ENCODE measurements around the gene SLC10A2.
"Not testable (repeated sequence)": the region's sequence is repeated elsewhere in the genome, so short reads cannot be mapped to it uniquely, and the experiment has no call there.

Gene SLC10A2, protein sequence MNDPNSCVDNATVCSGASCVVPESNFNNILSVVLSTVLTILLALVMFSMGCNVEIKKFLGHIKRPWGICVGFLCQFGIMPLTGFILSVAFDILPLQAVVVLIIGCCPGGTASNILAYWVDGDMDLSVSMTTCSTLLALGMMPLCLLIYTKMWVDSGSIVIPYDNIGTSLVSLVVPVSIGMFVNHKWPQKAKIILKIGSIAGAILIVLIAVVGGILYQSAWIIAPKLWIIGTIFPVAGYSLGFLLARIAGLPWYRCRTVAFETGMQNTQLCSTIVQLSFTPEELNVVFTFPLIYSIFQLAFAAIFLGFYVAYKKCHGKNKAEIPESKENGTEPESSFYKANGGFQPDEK

DNA sequence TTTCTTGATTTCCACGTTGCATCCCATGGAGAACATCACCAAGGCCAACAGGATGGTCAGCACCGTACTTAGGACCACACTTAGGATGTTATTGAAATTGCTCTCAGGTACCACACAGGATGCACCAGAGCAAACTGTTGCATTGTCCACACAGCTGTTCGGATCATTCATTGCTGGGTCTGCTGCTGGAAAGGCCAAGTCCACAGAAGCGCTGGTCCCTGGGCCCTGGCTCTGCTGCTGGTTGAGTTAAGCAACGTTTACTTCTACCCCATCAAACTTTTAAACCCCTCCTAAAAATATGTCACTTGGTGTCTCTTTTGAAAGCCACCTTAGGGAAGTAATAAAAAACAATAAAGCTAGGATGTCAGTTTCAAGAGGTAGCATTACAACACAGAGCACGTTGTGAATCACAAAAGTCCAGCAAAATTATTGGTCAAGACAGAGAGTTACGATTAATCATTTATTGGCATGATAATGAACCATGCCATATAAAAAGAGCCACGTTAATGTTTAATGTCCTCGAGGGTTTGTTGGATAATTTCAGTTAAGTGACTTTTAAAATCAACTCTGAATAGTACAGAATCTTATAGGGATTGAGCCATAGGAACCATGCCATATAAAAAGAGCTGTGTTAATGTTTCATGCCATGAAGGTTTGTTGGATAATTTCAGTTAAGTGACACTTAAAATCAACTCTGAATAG is at the start of gene SLC10A2:
Gene SLC10A2 (minus strand): TSS at position 339 of the 702 bp plus-strand sequence. CDS start 168 bp downstream, at position 171.
- no peak for DNase-seq

DNA sequence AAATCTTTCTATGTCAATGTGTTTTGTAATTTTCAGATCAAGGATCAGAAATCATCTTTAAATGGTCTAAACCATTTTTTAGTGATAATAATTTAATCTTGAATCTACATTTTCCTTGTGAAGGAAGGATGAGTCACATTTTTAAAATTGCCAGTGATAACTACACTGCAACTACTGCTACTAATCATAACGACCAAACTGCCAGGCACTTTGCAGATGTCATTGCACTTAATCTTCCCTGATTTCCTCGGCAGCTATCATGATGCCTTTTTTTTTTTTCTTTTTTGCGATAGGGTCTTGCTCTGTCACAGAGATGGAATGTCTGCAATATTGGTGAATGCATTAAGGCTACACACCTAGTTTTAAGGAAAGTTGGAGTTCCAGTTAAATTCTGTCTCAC is 41.4 kb upstream of the SLC10A2 start:
- no peak for DNase-seq

DNA sequence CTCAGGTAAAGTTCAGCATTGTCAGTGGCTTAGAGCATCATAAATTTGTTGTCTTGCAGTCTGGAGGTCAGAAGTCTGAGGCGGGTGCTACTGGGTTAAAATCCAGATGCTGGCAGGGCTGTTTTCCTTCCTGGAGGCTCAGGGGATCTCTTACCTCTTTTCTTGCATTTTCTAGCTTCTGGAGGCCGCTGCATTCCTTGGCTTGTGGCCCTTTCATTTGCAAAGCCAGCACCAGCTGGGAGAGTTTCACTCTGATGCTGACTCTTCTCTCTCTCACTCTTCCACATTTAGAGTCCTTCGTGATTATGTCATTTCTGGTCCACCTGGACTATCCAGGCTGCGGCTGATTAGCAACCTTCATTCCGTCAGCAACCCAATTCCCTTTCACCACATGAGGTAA is 38.1 kb upstream of the SLC10A2 start:
- DNase-seq = no peak

DNA sequence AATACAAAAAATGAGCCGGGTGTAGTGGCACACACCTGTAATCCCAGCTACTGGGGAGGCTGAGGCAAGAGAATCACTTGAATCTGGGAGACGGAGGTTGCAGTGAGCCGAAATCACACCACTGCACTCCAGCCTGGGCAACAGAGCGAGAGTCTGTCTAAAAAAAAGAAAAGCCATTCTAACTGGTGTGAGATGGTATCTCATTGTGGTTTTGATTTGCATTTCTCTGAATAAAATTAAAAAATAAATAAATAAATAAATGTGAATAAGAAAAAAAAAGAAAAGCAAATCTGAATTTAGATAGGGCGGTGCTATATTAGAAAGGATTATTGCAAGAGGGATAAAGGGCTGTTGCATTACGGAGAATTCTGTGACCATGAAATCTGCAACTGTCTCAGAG is 37.2 kb upstream of the SLC10A2 start:
- DNase-seq = not testable (repeated sequence)

DNA sequence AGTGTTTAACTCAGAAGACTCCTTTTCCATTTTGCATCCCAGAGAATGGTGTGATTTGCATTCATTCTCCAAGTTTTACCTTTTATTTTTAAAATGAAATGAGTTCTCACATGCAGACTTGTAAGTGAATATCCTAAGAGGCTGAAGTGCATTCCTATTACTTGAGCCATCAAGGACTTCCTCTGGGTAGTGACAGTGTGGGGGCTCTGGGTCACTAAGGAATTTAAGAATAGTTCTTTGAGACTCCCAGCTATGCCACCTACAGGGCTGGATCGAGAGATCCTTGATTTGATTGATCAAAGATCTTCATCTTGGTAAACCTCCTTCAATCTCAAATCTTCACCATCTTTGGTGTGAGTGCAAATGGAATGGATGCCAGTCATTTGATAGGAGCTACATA is 36.3 kb upstream of the SLC10A2 start:
- no peak for DNase-seq

DNA sequence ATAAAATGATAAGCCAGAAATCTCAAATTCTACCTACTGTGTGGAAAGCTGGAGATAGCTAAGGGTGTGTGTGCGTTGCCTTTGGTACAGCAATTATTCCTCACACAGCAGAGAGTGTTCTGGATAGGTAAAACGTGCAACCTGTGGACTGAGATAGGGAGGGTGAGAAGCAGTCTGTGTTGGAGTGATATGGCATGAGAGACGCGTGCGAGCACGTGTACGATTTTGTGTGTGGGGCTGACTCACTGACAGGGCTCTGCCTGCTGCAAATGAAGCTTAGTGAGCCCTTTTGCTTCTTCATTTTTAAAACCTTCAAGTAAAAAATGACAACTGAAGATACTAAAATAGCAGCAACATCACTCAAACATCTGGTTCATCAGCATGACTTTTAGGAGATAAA is 35.7 kb upstream of the SLC10A2 start:
- DNase-seq = no peak

DNA sequence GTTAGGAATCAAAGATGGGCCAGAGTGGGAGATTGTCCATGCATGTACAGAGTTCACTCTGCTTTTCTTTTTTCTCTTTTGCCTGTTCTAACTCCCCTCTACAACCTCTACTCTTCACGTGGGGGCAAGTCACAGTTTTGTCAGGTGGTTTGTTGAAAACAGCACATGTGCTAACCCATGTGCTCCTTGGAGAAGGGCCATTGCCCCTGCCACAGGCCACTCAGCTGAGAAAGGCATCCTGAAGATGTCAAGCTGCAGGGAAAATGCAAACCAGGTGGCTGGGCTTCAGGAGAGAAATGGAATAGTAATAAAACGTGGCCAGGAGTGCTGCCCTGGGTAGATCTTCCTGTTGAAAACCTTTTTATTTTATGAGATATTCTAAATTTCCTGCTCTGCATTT is 35.3 kb upstream of the SLC10A2 start:
- no peak for DNase-seq

DNA sequence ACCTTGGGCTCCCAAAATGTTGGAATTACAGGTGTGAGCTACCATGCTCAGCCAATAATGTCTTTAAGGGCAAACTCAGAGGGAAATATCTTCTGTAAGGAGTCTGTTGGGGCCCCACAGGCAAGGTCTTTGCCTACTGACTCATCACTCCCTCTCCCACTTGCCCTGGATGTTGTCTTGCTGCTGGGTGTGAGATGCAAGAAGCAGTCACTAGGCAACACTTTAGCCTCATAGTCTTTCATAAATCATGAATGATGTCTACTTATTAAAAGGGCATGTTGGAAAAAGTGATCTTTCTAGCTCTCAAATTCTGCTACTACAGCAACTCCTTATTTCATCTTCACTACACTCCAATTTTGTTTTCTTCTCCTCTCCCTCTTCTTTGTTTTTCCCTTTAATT is 34.6 kb upstream of the SLC10A2 start:
- no peak for DNase-seq

DNA sequence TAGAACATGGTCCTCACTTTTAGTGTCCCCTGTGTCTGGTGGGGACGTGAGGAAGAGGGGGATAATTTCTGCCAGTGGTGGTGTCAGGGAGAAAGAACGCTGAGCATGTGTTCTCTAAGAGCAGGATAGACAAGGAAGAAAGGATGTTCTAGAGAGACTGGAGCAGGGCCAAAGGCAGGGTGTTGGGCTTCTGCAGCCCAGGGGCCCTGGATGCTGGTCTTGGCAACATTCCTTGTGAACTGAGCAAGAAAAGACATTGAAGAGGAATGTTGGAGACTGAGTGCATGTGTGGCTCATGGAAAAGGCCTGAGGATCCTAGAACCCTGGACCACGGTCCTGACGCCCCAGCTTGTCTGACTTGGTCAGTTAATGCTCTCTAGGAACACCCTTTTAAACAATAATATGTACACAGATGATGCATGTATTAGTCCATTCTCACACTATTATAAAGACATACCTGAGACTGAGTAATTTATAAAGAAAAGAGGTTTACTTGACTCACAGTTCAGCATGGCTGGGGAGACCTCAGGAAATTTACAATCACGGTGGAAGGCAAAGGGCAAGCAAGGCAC is 33.6 kb upstream of the SLC10A2 start:
- no peak for DNase-seq

DNA sequence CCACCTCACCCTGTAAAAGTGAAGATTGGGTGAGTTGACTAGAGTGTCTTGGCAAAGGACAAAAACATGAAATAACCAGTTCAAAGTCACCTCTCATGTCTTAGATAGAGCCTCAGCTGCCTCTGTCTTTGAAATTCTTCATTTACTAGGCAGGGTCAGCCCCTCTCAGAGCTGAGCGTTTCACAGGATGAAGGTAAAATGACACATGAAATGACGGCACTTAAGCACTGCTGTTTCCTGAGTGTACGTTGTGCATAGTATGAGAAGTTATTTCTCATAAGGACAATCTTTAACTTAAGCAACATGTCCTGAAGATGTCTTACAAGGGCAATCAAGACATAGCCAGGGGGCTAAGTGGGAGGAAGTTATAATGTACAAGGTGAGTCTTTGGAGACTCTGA is 32.3 kb upstream of the SLC10A2 start:
- no peak for DNase-seq

DNA sequence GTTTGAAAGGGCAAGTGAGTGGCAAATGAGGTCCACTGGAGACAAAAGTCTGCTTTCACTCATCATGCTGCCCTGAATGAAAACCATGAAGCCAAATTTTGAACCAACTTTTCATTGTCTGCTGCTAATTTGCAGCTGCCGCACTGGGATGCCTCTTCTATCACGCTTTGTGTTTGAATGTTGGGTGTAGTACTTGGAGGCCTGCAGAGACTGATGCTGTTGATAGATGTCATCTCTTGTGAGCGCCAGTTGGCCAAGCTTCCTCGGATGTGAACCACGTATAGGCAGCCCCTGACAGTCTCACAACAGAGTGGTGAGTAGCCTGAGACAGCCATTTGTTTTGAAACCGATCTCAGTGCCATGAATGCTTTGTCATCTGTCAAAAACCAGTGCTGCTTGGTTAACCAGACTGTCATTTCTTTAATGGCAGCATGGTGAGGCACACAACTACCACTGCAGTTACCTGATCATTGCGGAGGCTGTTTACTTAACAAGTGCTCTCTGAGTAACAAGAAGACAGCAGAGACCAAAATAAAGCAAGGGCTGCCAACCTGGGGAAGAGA is 31.2 kb upstream of the SLC10A2 start:
- no peak for DNase-seq

DNA sequence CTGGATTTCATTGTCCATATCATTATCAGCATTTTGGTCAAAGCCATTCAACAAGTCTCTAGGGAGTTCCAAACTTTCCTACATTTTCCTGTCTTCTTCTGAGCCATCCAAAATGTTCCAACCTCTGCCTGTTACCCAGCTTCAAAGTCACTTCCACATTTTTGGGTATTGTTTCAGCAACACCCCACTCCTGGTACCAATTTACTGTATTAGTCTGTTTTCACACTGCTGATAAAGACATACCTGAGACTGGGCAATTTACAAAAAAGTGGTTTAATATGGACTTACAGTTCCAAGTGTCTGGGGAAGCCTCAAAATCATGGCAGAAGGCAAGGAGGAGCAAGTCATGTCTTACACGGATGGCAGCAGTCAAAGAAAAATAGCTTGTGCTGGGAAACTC is 27.4 kb upstream of the SLC10A2 start:
- not testable (repeated sequence) for DNase-seq

DNA sequence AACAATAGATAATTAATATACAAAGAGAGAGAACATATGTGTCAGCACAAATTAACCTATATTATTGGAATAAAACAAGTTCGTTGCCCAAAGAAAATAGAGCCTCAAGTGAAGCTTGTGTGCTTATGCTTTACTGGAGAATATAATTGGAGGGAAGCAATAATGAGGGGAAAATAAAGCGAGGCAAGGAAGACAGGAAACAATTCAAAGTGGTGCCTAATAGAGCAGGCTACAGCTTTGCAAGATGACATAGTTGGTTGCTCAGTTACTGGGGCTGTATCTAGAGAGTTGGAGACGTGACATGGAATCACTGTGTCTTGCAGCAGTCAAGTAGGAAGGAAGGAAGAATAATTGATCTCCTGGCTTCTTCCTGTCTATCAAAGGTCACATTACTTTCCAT is 21.1 kb upstream of the SLC10A2 start:
- DNase-seq = no peak

DNA sequence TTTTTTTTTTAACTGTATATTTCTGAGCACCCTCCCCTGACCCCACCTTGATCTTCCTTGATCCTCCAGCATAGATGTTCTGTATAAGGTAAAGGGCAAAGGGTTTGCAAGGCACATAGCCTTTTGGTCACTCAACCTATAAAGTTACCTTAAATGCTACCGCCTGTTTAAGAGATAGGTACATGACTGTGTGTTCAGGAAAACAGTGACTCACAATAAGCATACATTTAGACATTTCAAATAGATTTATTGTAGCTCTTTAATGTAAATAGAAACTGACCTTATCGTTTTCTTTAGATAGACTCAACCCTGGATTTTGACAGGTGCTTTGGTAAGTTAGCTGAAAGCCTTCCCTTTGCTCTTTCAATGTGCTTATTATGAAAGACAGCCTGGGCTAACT is 15.2 kb upstream of the SLC10A2 start:
- no peak for DNase-seq

DNA sequence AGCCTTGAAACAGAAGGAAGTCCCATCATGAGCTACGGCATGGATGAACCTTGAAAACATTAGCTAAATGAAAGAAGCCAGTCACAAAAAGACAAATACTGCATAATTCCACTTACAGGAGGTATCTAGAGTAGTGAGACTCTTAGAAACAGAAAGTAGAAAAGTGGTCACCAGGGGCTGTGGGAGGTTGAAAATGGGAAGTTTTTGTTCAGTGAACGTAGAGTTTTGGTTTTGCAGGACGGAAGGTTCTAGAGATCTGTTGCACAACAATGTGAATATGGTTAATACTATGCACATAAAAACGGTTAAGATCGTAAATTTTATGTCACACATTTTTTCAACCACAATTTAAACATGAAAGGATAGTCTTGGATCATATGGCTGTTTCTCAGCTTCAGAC is 11.9 kb upstream of the SLC10A2 start:
- no peak for DNase-seq

DNA sequence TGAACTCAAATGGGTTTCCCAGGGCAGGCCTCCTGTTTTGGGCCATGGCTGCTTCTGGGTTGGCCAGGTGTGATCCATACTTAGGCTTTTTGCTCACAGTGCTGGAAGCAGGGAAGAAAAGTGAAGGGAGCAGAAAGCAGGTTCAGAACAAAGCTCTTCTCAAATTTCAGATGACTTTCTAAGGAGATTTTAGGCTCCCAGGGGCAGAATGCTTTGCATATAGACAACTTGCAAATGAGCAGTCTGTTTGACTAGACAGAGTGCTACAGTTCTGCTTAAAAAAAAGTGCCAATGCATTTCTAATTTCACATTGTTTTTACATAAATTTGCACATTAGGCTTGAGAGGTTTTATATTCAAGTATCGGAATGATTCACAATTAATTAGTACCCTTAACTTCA is 2.6 kb upstream of the SLC10A2 start:
- no peak for DNase-seq

DNA sequence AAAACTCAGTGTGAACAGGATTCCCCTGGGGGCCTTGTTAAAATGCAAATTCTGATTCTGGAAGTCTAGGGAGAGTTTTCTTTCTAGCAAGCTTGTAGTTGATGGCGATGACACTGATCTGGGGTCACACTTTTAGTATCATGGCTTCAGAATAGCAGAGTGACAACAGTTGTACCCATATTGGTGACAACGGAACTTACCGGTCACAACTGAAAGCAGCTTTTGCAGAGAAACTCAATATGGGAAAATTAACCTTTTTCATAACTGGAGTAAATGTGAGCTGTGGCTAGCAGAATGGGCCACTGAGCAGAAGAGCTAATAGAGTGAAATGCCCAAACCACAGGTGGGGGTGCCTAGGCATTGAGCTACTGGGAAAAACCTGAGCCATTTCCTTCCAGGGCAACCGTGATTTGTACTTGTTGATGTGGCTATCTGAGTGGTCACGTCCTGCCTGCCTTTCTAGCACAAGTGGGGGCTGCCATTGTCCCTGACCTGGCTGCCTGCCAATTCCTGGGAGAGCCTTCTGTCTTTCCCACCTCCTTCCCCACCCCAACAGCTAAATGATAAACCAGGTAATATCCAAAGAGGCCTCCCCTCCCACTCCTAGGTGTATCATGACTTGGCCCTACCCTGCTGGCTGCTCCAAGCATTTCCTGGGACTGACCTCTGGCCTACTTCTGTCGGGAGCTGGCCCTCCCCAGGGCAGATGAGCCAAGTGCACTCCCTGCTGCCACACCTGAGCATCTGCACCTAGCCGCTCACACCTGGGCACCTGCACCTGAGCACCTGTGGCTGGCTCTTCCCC is 1.7 kb upstream of the SLC10A2 start:
- DNase-seq = no peak

DNA sequence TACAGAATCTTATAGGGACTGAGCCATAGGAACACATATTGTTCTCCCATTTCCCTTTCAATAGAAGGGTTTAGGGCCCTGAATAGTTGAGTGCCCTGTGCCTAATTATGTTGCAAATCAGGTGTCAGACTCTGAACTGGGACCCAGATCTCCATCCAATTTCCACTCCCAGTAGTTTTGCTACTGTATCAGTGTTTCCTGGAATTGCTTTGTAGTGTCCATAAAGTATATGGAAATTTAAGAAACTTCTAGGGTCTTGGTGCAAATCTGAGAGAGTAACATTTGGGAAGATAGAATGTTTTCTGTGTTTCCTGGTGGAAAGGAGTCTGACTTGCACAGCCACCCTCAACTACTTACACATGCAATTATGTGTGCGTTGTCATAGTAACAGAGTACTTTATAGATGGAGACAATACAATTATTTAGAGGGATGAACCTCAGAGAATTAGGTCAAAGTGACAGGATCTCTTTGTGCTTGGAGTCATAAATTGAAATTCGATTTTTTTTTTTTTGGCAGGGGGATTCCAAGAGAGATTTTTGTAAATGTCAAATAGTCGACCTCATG is 646 bp upstream of the SLC10A2 start:
- DNase-seq = no peak

DNA sequence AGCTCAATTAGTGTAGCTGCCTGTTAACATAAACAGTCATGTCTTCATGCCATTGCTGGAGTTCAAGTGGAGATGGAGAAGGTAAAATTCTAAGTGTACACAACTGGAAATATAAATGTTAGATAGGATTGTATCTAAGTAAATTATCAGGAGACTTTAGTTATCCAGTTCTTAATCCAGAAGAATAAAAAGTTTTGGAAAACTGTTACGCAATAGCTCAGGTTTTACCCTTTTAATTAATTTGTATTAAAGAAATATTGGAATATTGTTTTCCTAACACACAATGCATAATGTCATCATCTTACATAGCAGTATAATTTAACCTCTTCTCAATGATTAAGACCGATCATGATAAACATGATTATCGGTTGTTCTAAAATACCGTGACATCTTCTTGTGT is 2.8 kb downstream of the SLC10A2 start:
- no peak for DNase-seq

DNA sequence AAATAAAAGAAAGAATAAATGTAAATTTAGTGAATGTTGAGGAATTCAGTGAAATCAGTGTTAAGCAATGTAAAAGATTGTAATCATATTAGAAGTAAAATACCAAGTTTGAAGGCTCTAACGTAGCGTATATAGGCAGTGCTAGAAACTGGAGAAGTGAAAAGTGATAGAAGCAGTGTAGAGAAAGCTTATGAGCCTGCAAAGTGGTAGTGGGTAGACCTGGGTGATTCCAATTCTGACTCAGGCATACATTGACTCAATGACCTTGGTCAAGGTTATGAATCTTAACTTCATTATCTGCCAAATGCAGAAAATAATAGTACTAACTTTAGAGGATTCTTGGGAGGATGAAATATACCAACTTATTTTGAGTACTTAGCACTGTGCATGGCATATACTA is 4.1 kb downstream of the SLC10A2 start:
- no peak for DNase-seq

DNA sequence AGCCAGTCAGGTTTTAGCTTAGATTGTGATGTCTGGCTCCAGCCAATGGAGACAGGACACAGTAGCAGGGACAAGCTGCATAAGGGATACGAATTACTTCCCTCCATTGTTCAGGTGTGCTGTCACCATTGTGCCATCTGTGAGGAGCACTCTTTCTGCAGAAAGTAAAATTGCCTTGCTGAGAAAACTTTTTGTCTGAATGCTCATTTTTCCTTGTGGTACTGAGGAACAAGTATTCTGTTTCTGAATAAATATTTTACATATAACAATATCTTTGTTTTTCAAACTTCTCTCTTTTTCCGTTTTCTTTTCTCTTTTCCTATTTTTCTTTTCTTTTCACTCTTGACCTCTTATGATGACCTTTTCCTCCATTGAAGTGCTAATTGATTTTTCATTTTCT is 10.2 kb downstream of the SLC10A2 start:
- DNase-seq = no peak

DNA sequence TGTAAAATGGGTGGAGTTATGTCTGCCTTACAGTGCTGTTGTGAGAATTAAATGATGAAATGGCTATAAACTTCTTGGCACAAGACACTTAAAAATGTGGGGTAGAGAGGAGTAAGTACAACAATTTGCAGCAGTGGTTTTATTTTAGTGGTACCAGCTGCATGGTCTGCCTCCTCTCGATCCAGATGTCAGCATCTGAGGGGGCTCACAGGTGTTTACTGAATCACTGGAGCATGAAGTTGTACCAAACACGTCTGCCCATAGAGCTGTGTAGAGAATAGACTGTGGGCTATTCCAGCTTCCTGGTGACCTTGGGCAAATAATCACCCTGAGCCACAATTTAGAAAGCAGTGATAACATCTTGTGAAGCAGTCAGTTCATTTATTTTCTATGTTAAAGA is 11.1 kb downstream of the SLC10A2 start:
- no peak for DNase-seq

DNA sequence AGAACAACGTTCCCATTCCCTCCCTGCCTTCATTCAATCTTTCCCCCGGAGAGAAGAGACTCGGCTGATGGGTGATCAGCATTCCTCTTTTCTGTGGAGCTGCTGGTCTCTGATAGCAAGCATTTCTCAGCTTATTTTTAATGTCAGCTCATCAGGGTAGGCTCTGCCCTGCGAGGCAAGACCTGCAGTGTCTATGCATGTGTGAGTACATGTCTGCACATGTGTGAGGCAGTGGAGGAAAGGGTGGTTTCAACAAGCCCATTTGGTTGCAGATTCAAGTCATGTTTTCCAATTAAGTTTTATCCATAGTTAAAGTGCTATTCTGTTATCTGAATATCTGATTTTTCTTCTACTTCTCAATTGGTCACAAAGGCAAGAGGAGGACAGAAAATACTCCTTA is 19.5 kb downstream of the SLC10A2 start:
- DNase-seq = no peak

All from activated naive CD4-positive, alpha-beta T cell treated with anti-CD3 and anti-CD28 coated beads, Interleukin-2, amount 50 U/mL, for 16 hours (primary cell).